ENCODE measurements around the gene RALGDS.

DNA sequence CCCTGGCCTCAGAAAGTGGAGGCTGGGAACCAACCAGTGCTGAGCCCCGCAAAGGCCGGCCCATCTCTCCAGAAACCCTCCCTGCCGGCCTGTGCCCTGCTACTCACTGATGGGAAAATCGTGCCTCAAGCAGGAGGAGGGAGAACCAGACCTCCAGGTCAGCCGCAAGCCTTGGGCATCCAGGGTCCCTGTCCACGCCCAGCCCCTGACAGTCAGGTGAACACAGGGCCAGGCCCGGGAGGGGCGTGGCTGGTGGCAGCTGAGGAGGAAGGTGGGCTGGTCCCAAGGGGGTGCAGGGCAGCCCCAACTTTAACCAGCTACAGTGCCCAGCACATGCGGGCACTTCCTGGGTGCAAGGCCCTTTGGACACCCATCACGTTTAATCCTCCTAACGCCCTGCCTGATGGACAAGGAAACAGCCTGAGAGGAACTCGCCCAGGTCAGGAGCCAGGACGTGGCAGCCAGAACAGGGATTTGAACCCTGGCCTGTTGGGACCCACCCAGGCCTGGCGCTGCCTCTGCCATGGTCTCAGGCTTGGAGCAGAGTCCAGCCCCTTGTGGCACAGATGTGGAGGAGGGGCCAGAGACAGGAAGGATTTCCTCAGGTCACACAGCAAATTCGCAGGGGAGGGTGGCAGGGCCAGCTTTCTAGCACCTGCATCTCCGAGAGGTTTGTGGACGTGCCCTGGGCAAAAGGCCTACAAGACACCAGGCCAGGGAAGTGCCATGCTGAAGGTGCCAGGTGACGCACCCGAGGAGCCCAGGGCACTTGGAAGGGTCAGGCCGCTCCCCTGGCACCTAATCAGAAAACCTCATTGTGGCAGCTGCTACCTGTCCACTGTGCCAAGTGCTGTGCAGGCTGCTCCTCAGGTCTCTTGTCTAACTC, 4.5 kb downstream of the RALGDS start:
- TF ChIP-seq, protein P1, sequence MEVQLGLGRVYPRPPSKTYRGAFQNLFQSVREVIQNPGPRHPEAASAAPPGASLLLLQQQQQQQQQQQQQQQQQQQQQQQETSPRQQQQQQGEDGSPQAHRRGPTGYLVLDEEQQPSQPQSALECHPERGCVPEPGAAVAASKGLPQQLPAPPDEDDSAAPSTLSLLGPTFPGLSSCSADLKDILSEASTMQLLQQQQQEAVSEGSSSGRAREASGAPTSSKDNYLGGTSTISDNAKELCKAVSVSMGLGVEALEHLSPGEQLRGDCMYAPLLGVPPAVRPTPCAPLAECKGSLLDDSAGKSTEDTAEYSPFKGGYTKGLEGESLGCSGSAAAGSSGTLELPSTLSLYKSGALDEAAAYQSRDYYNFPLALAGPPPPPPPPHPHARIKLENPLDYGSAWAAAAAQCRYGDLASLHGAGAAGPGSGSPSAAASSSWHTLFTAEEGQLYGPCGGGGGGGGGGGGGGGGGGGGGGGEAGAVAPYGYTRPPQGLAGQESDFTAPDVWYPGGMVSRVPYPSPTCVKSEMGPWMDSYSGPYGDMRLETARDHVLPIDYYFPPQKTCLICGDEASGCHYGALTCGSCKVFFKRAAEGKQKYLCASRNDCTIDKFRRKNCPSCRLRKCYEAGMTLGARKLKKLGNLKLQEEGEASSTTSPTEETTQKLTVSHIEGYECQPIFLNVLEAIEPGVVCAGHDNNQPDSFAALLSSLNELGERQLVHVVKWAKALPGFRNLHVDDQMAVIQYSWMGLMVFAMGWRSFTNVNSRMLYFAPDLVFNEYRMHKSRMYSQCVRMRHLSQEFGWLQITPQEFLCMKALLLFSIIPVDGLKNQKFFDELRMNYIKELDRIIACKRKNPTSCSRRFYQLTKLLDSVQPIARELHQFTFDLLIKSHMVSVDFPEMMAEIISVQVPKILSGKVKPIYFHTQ (CRISPR knock-in tag; IDR thresholded peaks at IDR 0.05) = no peak
- TF ChIP-seq, protein P2, sequence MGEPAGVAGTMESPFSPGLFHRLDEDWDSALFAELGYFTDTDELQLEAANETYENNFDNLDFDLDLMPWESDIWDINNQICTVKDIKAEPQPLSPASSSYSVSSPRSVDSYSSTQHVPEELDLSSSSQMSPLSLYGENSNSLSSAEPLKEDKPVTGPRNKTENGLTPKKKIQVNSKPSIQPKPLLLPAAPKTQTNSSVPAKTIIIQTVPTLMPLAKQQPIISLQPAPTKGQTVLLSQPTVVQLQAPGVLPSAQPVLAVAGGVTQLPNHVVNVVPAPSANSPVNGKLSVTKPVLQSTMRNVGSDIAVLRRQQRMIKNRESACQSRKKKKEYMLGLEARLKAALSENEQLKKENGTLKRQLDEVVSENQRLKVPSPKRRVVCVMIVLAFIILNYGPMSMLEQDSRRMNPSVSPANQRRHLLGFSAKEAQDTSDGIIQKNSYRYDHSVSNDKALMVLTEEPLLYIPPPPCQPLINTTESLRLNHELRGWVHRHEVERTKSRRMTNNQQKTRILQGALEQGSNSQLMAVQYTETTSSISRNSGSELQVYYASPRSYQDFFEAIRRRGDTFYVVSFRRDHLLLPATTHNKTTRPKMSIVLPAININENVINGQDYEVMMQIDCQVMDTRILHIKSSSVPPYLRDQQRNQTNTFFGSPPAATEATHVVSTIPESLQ (CRISPR knock-in tag; IDR thresholded peaks at IDR 0.05) = no peak
- no peak for TF ChIP-seq MXD4 (CRISPR knock-in tag; IDR thresholded peaks at IDR 0.05; ENCODE audit: borderline replicate concordance)
- TF ChIP-seq, protein P3, sequence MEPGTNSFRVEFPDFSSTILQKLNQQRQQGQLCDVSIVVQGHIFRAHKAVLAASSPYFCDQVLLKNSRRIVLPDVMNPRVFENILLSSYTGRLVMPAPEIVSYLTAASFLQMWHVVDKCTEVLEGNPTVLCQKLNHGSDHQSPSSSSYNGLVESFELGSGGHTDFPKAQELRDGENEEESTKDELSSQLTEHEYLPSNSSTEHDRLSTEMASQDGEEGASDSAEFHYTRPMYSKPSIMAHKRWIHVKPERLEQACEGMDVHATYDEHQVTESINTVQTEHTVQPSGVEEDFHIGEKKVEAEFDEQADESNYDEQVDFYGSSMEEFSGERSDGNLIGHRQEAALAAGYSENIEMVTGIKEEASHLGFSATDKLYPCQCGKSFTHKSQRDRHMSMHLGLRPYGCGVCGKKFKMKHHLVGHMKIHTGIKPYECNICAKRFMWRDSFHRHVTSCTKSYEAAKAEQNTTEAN (CRISPR knock-in tag; IDR thresholded peaks at IDR 0.05) = no peak

All from WTC11 (cell line).